Upper lobe of left lung (tissue), 4 donors: ENCODE measurements around the gene PDRG1.

Source experiments
- CTCF ChIP-seq, 6 experiments: fragments of 450-650 bp in 4 of 6; fragments of 200-600 bp in 2 of 6; sonication (generic) in 2 of 6; IDR thresholded peaks; one replicate each; pipeline ENCODE4 v1.5.1; 2016 to 2019; ENCODE audit warnings: antibody characterized with exemption in 6 of 6
- EP300 ChIP-seq, 4 donors: sonication (generic); formaldehyde crosslinking; IDR thresholded peaks; one replicate each; pipeline ENCODE4 v1.5.1; 2017; ENCODE audit warnings: antibody characterized with exemption in 4 of 4, control low read depth in 2 of 4
- POLR2AphosphoS5 ChIP-seq, 2 donors: sonication (generic); formaldehyde crosslinking; IDR thresholded peaks; one replicate each; pipeline ENCODE4 v1.5.1; 2017; ENCODE audit warnings: antibody characterized with exemption in 2 of 2

- no peak for TF ChIP-seq CTCF (IDR thresholded peaks at IDR 0.05)
- TF ChIP-seq EP300 (IDR thresholded peaks at IDR 0.05), result no peak
- TF ChIP-seq POLR2AphosphoS5 (IDR thresholded peaks at IDR 0.05), result no peak
Observed at GRCh38 chr20:31984981-31985471, 33.2 kb upstream of the PDRG1 start.
